Measurements from ENCODE around the gene ERV3-1. TPM values are rescaled to one million over a fixed set of nuclear protein-coding genes. Genes with fewer than 3 reads are reported as not detected.
"Not testable (repeated sequence)": the region's sequence is repeated elsewhere in the genome, so short reads cannot be mapped to it uniquely, and the experiment has no call there.

Gene ERV3-1
- 10 to 100 TPM in 1 of 2 donors, 1 to 10 TPM in 1; 6.1 to 13.7 TPM for total RNA-seq

DNA sequence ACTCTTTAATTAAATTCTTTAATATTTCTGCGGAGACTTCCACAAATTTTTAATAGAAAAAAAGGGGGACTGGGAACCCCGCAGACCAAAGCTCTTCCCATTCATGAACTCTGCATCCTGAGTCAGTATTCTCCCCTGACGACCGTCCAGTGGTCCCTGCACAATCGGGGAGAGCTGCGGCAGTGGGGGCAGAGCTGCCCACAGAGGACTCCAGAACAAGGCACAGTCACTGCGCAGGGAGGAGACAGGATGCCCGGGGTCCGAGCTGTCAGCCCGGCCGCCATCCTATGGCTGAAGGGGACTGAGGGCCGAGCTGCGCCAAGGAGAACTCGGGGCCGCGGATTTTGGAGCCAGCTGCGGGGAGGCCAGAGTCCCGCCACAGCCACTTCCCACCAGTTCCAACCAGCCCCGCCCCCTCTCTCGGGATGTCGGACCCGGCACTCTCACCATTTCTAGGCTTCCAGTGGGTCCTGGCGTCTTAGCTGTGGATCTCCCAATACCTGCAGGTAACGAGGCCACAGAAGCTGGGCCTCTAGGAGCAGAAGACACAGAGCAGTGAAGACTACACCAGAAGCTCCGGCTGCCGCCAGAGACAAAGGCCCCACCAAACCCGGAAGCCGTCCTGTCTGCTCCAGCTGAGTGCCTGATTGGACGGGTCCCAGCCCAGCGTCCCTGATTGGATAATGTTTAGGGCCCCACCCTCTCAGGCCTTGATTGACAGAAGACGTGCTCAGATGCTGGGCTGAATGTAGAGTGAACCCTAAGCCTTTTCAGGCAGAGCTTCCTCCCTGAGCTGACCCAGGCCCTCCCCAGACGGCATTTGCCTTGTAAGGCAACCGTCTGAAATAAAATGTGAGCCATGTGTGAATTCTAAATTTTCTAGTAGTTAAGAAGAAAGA is at the start of gene ERV3-1:
ERV3-1 (minus strand) TSS at position 594 of the 899 bp plus-strand sequence. CDS start 13,661 bp downstream, outside the sequence.
- Mint-ChIP-seq H3K9me3 (peaks cover under 1% of the 10 kb centered on the region), H3K27ac (peak within 1 kb of the TSS; percentile 96), H3K4me1 (peaks cover 18% of the 10 kb centered on the region), H3K27me3 (no peaks in the 10 kb centered on the region), H3K4me3 (peak within 1 kb of the TSS; percentile 93), H3K36me3 (ENCODE audit: low read depth) (peaks cover 45% of the 10 kb centered on the region)
- ATAC-seq (replicated peaks): peak; percentile 100

GRCh38 chr7:65055786-65056185 is 49.3 kb upstream of the ERV3-1 start:
- H3K4me1 Mint-ChIP-seq; H3K4me3 Mint-ChIP-seq; H3K27me3 Mint-ChIP-seq; H3K27ac Mint-ChIP-seq; H3K9me3 Mint-ChIP-seq; ATAC-seq (replicated peaks): not testable (repeated sequence)
- peaks cover 38% of the 10 kb centered on the region for H3K36me3 Mint-ChIP-seq (ENCODE audit: low read depth)

DNA sequence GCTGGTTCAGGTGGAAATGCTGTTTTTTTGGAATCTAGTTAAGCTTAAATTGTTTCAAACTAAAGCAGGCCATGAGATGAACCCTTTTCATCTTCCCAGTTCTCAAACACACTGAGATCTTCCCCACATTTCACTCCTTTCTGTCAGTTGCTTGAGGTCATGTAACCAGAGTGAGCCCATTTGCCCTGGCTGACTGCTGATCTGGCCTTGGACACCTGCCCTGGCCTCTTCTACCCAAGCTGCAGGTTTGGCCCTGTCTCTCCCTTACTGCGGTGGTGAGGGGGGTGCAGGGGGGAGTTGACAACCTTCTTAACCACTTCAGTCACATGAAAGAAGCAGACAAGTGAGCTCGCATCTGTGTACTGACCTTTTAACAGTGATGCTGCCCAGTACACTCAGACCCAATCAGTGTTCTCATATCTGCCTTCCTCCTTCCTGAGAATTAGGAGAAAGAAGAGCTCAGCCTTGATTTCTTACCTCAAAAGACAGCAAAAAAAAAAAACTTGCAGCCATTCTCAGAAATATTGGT is 48.0 kb upstream of the ERV3-1 start:
- not testable (repeated sequence) for H3K27me3 Mint-ChIP-seq; H3K4me1 Mint-ChIP-seq; H3K27ac Mint-ChIP-seq; ATAC-seq (replicated peaks); H3K9me3 Mint-ChIP-seq; H3K4me3 Mint-ChIP-seq
- peaks cover 38% of the 10 kb centered on the region for H3K36me3 Mint-ChIP-seq (ENCODE audit: low read depth)

- not testable (repeated sequence) for H3K27me3 Mint-ChIP-seq; H3K4me1 Mint-ChIP-seq; H3K27ac Mint-ChIP-seq; H3K4me3 Mint-ChIP-seq; ATAC-seq (replicated peaks); H3K9me3 Mint-ChIP-seq
- H3K36me3 Mint-ChIP-seq (ENCODE audit: low read depth): peaks cover 24% of the 10 kb centered on the region
These were observed 45.2 kb upstream of the ERV3-1 start for GRCh38 chr7:65051654-65052053.

- H3K9me3 Mint-ChIP-seq; H3K4me3 Mint-ChIP-seq; H3K27me3 Mint-ChIP-seq; H3K4me1 Mint-ChIP-seq; H3K27ac Mint-ChIP-seq; ATAC-seq (replicated peaks): not testable (repeated sequence)
- peaks cover 19% of the 10 kb centered on the region for H3K36me3 Mint-ChIP-seq (ENCODE audit: low read depth)
These were observed 44.7 kb upstream of the ERV3-1 start for GRCh38 chr7:65051139-65051538.

- not testable (repeated sequence) for H3K4me1 Mint-ChIP-seq; H3K4me3 Mint-ChIP-seq; H3K27me3 Mint-ChIP-seq; ATAC-seq (replicated peaks); H3K9me3 Mint-ChIP-seq
- peaks cover 12% of the 10 kb centered on the region for H3K36me3 Mint-ChIP-seq (ENCODE audit: low read depth)
- peak overlapping the region; percentile 69 for H3K27ac Mint-ChIP-seq
These were observed 39.8 kb upstream of the ERV3-1 start for GRCh38 chr7:65046329-65046728.

- not testable (repeated sequence) for H3K4me3 Mint-ChIP-seq; H3K27me3 Mint-ChIP-seq; H3K9me3 Mint-ChIP-seq; H3K4me1 Mint-ChIP-seq; H3K36me3 Mint-ChIP-seq (ENCODE audit: low read depth); ATAC-seq (replicated peaks)
- peak overlapping the region; percentile 69 for H3K27ac Mint-ChIP-seq
These were observed 39.1 kb upstream of the ERV3-1 start for GRCh38 chr7:65045589-65045988.

GRCh38 chr7:65038767-65039166 is 32.3 kb upstream of the ERV3-1 start:
- Mint-ChIP-seq H3K4me3 (peak overlapping the region; percentile 90), H3K27ac (peak overlapping the region; percentile 78)
- not testable (repeated sequence) for H3K4me1 Mint-ChIP-seq; H3K27me3 Mint-ChIP-seq; H3K9me3 Mint-ChIP-seq; H3K36me3 Mint-ChIP-seq (ENCODE audit: low read depth)
- ATAC-seq (replicated peaks): peak; percentile 23

DNA sequence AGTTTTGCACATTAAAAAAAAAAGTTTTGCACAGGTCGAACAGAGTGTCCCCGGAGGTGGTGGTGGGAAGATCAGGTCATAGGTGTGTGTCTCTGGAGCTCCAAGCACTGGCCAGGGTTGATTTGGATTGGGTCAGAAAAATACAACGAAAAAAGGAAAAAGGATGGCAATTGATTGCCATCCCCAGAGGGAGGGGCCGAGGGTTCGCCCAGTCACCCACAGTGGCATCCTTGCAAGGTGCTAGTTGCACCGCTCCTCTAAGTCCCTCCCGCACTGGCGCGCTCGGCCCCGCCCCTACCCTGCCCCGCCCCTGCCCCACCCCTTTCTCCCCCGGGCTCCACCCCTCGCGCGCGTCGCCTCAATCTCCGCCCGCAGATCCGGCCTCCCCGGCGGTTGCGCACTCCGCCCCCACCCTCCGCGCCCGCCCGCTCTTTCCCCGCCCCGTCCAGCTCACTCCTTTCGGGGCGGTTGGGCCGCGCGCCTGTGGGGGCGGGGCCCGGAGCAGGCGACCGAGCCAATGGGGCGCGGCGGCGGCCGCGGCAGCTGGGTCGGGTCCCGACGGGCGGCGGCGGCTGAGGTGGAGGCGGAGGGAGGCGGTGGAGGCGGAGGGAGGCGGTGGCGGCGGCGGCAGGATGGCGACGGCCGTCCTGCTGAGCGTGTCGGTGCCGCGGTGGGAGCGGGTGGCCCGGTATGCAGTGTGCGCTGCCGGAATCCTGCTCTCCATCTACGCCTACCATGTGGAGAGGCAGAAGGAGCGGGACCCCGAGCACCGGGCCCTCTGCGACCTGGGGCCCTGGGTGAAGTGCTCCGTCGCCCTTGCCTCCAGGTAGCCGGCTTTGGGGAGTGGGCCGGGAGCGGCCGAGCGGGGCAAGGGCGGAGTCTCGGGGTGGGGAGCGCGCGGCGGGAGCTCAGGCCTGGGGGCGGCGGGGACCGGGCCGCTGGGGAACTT is 31.5 kb upstream of the ERV3-1 start:
- ATAC-seq (replicated peaks): peak; percentile 90
- peak overlapping the region; percentile 90 for H3K4me3 Mint-ChIP-seq
- peaks cover 7% of the 10 kb centered on the region for H3K4me1 Mint-ChIP-seq
- no peaks in the 10 kb centered on the region for H3K9me3 Mint-ChIP-seq
- no peaks in the 10 kb centered on the region for H3K36me3 Mint-ChIP-seq (ENCODE audit: low read depth)
- H3K27ac Mint-ChIP-seq: no peak overlapping the region
- no peaks in the 10 kb centered on the region for H3K27me3 Mint-ChIP-seq

DNA sequence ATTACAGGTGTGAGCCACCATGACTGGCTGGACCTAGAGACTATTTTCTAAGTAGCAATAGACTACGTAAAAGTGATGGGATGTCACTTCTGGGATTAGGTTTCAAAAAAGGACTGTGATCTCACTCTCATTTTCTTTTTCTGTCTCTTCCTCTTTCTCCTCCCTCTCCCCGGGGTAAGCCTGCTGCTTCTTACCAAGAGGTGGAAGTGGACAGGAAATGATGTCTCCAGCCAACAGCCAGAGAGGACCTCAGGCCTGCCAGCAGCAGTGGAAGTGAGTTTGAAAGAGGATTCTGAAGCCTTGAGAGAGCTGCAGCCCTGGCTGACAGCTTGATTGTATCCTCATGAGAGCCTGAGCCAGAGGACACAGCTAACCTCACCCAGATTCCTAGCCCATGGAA is 30.0 kb upstream of the ERV3-1 start:
- not testable (repeated sequence) for H3K36me3 Mint-ChIP-seq (ENCODE audit: low read depth); H3K27me3 Mint-ChIP-seq; H3K4me3 Mint-ChIP-seq; H3K9me3 Mint-ChIP-seq; H3K4me1 Mint-ChIP-seq; ATAC-seq (replicated peaks); H3K27ac Mint-ChIP-seq

DNA sequence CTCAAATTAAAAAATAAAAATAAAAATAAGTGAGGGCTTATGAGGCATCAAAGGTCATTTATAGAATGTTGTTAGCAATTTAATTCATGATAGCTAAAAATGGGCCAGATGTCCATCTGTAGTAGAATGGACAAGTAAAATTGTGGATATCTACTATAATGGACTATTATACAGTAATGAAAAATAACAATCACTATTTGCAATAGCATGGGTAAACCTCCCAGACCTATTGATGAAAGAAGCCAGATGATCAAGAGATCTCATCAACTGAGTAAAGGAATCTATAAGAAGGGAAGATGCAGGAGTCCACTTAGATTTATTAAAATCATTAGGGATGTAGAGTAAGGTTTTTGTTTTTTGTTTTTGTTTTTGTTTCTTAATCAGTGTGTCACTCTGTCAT is 29.0 kb upstream of the ERV3-1 start:
- H3K27ac Mint-ChIP-seq; H3K36me3 Mint-ChIP-seq (ENCODE audit: low read depth); H3K9me3 Mint-ChIP-seq; H3K27me3 Mint-ChIP-seq; ATAC-seq (replicated peaks); H3K4me1 Mint-ChIP-seq; H3K4me3 Mint-ChIP-seq: not testable (repeated sequence)

DNA sequence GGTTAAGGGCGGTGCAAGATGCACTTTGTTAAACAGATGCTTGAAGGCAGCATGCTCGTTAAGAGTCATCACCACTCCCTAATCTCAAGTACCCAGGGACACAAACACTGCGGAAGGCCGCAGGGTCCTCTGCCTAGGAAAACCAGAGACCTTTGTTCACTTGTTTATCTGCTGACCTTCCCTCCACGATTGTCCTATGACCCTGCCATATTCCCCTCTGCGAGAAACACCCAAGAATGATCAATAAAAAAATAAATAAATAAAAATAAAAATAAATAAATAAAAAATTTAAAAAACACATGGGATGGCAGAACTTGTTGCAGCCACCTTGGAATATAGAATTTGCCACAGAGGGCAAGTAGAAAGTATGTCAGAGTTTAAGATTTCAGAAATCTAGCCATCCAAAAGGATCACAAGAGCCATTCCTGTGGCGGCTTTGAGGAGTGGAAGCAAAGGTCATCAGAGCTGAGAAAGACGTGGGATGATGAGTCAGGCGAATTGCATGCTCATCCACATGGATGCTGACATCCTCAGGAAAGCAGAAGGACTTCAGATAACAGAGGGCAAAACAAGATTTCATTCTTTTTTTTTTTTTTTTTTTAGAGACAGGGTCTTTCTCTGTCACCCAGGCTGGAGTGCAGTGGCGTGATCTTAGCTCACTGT is 27.8 kb upstream of the ERV3-1 start:
- ATAC-seq (replicated peaks); H3K4me1 Mint-ChIP-seq: not testable (repeated sequence)

GRCh38 chr7:65033391-65033790 is 26.9 kb upstream of the ERV3-1 start:
- not testable (repeated sequence) for H3K9me3 Mint-ChIP-seq; H3K4me3 Mint-ChIP-seq; H3K36me3 Mint-ChIP-seq (ENCODE audit: low read depth); H3K27me3 Mint-ChIP-seq; ATAC-seq (replicated peaks); H3K27ac Mint-ChIP-seq; H3K4me1 Mint-ChIP-seq

More for the DNA sequence above, 27.8 kb upstream of the ERV3-1 start:
- not testable (repeated sequence) for H3K4me3 Mint-ChIP-seq; H3K36me3 Mint-ChIP-seq (ENCODE audit: low read depth); H3K27ac Mint-ChIP-seq; H3K27me3 Mint-ChIP-seq; H3K9me3 Mint-ChIP-seq

- H3K27ac Mint-ChIP-seq; H3K27me3 Mint-ChIP-seq; H3K36me3 Mint-ChIP-seq (ENCODE audit: low read depth); H3K9me3 Mint-ChIP-seq; H3K4me3 Mint-ChIP-seq; ATAC-seq (replicated peaks); H3K4me1 Mint-ChIP-seq: not testable (repeated sequence)
These were observed 18.5 kb upstream of the ERV3-1 start for GRCh38 chr7:65025023-65025422.
